Measurements from ENCODE around the gene GAS2L2. TPM values are rescaled to one million over a fixed set of nuclear protein-coding genes. Genes with fewer than 3 reads are reported as not detected.

GAS2L2 gene
- polyA plus RNA-seq, 1 donor (not counting 4 experiments of a cell fraction or from before 2014, with no cell fraction given), result 0.05 TPM

- H3K9ac ChIP-seq (ENCODE audit: control insufficient read depth, extremely low read depth, insufficient read depth, low read length), result no peak overlapping the region
- no peak overlapping the region for H3K4me3 ChIP-seq (ENCODE audit: control insufficient read depth in 2 of 3, extremely low read depth in 1 of 3, insufficient read depth in 2 of 3, low read depth in 1 of 3, low read length in 3 of 3)
- no peaks in the 10 kb centered on the region for H3K4me1 ChIP-seq (ENCODE audit: control insufficient read depth, extremely low read depth, insufficient read depth, low read length)
- no peaks in the 10 kb centered on the region for H4K20me1 ChIP-seq (ENCODE audit: control insufficient read depth, extremely low read depth, insufficient read depth, low read length)
- H3K9me1 ChIP-seq (ENCODE audit: control insufficient read depth, extremely low read depth, insufficient read depth, low read length), result no peaks in the 10 kb centered on the region
- no peaks in the 10 kb centered on the region for H3K9me3 ChIP-seq (ENCODE audit: control insufficient read depth, low read depth, low read length)
- no peaks in the 10 kb centered on the region for H3K79me2 ChIP-seq (ENCODE audit: control insufficient read depth, insufficient read depth, low read length)
- DNase-seq (ENCODE audit: low read depth, low spot score) (no peak), FAIRE-seq (no peak)
- peaks cover 5 to 7% of the 10 kb centered on the region in 2 experiments for H3K36me3 ChIP-seq (ENCODE audit: control insufficient read depth in 2 of 2, extremely low read depth in 1 of 2, insufficient read depth in 2 of 2, low read length in 2 of 2)
- no peaks in the 10 kb centered on the region for H3K27me3 ChIP-seq (ENCODE audit: control insufficient read depth, extremely low read depth, insufficient read depth, low read length)
- no peak for TF ChIP-seq CTCF (optimal IDR thresholded peaks at IDR 0.05 in 1 of 3, IDR thresholded peaks at IDR 0.05 in 1 of 3, conservative IDR thresholded peaks at IDR 0.05 in 1 of 3; ENCODE audit: extremely low read depth in 1 of 3, insufficient read depth in 2 of 3, low read length in 3 of 3)
- TF ChIP-seq EZH2 (IDR thresholded peaks at IDR 0.05; ENCODE audit: low read length), result no peak
- dilution Hi-C loops (cut with MboI; ENCODE audit: extremely low pct_ligation_motif_present, low sequenced_read_pairs), result no loop called here
- H3K4me2 ChIP-seq (ENCODE audit: control insufficient read depth, extremely low read depth, insufficient read depth, low read depth, low read length), result no peak overlapping the region
- no peak overlapping the region for H3K27ac ChIP-seq (ENCODE audit: control insufficient read depth, insufficient read depth, low read length)
- H2AFZ ChIP-seq (ENCODE audit: control insufficient read depth, low read length), result no peak overlapping the region
Measured at GRCh38 chr17:35698800-35699199, 54.2 kb downstream of the GAS2L2 start.

GRCh38 chr17:35695613-35696012 is 57.4 kb downstream of the GAS2L2 start:
- Histone ChIP-seq H3K4me1 (ENCODE audit: control insufficient read depth, extremely low read depth, insufficient read depth, low read length) (no peaks in the 10 kb centered on the region), H4K20me1 (ENCODE audit: control insufficient read depth, extremely low read depth, insufficient read depth, low read length) (no peaks in the 10 kb centered on the region), H3K27me3 (ENCODE audit: control insufficient read depth, extremely low read depth, insufficient read depth, low read length) (no peaks in the 10 kb centered on the region), H3K9me1 (ENCODE audit: control insufficient read depth, extremely low read depth, insufficient read depth, low read length) (no peaks in the 10 kb centered on the region), H3K9ac (ENCODE audit: control insufficient read depth, extremely low read depth, insufficient read depth, low read length) (no peak overlapping the region), H2AFZ (ENCODE audit: control insufficient read depth, low read length) (no peak overlapping the region), H3K4me3 (ENCODE audit: control insufficient read depth in 2 of 3, extremely low read depth in 1 of 3, insufficient read depth in 2 of 3, low read depth in 1 of 3, low read length in 3 of 3) (no peak overlapping the region), H3K79me2 (ENCODE audit: control insufficient read depth, insufficient read depth, low read length) (no peaks in the 10 kb centered on the region), H3K9me3 (ENCODE audit: control insufficient read depth, low read depth, low read length) (no peaks in the 10 kb centered on the region), H3K27ac (ENCODE audit: control insufficient read depth, insufficient read depth, low read length) (no peak overlapping the region), H3K36me3 (ENCODE audit: control insufficient read depth in 2 of 2, extremely low read depth in 1 of 2, insufficient read depth in 2 of 2, low read length in 2 of 2) (peaks cover 12% of the 10 kb centered on the region in 2 experiments), H3K4me2 (ENCODE audit: control insufficient read depth, extremely low read depth, insufficient read depth, low read depth, low read length) (no peak overlapping the region)
- no peak for DNase-seq (ENCODE audit: low read depth, low spot score)
- dilution Hi-C loops (cut with MboI; ENCODE audit: extremely low pct_ligation_motif_present, low sequenced_read_pairs), result no loop called here
- no peak for FAIRE-seq
- no peak for TF ChIP-seq CTCF (optimal IDR thresholded peaks at IDR 0.05 in 1 of 3, IDR thresholded peaks at IDR 0.05 in 1 of 3, conservative IDR thresholded peaks at IDR 0.05 in 1 of 3; ENCODE audit: extremely low read depth in 1 of 3, insufficient read depth in 2 of 3, low read length in 3 of 3)
- TF ChIP-seq EZH2 (IDR thresholded peaks at IDR 0.05; ENCODE audit: low read length), result no peak

Measured in keratinocyte (primary cell).